ENCODE data around the gene TMEM138. TPM values are rescaled to one million over a fixed set of nuclear protein-coding genes. Genes with fewer than 3 reads are reported as not detected.

TMEM138 gene
- polyA plus RNA-seq (2011; rRNA removed) (55.6 and 73.9 TPM in 2 replicates), polyA minus RNA-seq (2011; rRNA and poly(A)+ RNA removed) (21.2 and 26.3 TPM in 2 replicates)

DNA sequence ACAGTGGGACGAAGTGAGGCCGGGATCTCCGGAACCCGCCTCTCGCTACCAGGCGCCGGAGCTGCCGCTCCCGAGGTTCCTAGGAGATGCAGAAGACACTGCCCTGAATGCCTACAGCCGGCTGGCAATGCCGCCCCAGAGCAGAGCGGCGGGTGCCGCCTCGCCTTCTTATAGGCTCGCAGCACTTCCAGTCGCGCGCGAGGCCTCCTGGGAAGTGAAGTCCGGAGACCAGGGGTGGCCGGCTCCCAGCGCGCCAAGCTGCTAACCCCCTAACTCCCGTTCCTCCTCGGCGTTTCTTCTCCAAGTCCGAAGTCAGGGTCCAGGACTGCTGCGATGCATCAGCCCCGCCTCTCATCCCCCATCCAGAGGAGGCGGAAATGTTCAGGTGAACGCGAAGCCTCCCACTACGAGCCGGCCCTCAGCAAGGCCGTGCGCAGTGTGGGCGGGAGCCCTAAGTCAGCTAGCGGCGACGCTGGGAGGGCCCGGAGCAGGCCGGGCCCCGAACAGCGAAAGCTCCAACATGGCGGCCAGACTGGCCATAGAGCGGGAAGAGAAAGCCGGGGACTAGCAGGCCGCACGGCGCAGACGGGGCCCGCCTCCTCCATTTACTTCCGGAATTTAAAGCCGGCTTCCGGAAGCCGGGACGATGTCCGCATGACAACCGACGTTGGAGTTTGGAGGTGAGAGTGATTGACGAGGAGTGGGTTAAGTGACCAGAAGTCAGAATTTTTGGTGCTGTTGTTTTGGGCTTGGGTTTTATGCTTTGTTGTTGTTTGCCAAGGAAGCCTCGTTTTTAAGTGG lies at the start of gene TMEM138, which contains the start of gene CYB561A3:
Gene TMEM138, plus strand, starts transcription at position 634 of the 801 bp plus-strand sequence. CDS start 2,017 bp downstream, outside the sequence.
Gene CYB561A3, minus strand, starts transcription at position 142 of the 801 bp plus-strand sequence. CDS start 5,169 bp downstream, outside the sequence.
- H3K36me3 ChIP-seq (ENCODE audit: control insufficient read depth, insufficient read depth, low read length), result peaks cover 5% of the 10 kb centered on the region; the same call in 1 of the 2 replicates
- DNase-seq (ENCODE audit: low read depth), result peak; percentile 73
- peak within 1 kb of the TSS; percentile 77 for H3K4me3 ChIP-seq (ENCODE audit: low read depth, low read length)
- TF ChIP-seq, protein P1, sequence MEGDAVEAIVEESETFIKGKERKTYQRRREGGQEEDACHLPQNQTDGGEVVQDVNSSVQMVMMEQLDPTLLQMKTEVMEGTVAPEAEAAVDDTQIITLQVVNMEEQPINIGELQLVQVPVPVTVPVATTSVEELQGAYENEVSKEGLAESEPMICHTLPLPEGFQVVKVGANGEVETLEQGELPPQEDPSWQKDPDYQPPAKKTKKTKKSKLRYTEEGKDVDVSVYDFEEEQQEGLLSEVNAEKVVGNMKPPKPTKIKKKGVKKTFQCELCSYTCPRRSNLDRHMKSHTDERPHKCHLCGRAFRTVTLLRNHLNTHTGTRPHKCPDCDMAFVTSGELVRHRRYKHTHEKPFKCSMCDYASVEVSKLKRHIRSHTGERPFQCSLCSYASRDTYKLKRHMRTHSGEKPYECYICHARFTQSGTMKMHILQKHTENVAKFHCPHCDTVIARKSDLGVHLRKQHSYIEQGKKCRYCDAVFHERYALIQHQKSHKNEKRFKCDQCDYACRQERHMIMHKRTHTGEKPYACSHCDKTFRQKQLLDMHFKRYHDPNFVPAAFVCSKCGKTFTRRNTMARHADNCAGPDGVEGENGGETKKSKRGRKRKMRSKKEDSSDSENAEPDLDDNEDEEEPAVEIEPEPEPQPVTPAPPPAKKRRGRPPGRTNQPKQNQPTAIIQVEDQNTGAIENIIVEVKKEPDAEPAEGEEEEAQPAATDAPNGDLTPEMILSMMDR (IDR thresholded peaks at IDR 0.05; ENCODE audit: insufficient read depth, low read depth, low read length), result no peak
- CTCF ChIA-PET, result interaction anchor here (1.1 to 7.6 kb wide), 4 partner anchors 12 to 30 kb away, joined by 3 to 60 read pairs (median 31); partner anchors contain the start of genes DDB1, TKFC and TMEM216
- POLR2A ChIA-PET, result interaction anchor here (0.6 to 1.3 kb wide), 3 partner anchors 17 to 356 kb away, joined by 3 to 10 read pairs (median 5); no protein-coding TSS in a partner anchor
- no peaks in the 10 kb centered on the region for H3K27me3 ChIP-seq (ENCODE audit: control insufficient read depth, insufficient read depth, low read length)

DNA sequence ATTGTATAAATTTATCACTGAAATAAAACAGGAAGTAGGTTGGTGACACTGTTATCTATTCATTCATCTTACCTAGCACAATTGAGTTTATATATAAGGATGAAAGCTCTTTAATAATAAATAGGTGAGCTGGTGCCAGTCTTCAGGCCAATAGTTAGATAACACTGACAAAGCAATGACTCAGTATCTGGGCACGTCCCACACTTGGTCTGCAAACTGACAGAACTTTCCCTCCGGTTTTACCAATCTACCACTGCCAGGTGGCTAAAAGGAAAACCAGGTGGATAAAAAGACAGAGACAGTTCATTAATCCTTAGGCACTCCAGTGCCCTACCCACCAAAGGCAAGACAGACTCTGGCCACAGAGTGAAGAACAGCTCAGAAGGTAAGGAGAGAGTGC lies 46.9 kb upstream of the TMEM138 start:
- Histone ChIP-seq H3K4me3 (ENCODE audit: low read depth, low read length) (no peak overlapping the region), H3K36me3 (ENCODE audit: control insufficient read depth, insufficient read depth, low read length) (peaks cover 32% of the 10 kb centered on the region), H3K27me3 (ENCODE audit: control insufficient read depth, insufficient read depth, low read length) (no peaks in the 10 kb centered on the region)
- DNase-seq (ENCODE audit: low read depth), result no peak
- ChIA-PET CTCF (interaction anchor here (1.0 to 1.1 kb wide), 2 partner anchors 9 to 10 kb away, joined by 3 read pairs; no protein-coding TSS in a partner anchor), POLR2A (no interaction called here)
- TF ChIP-seq, protein P1 (IDR thresholded peaks at IDR 0.05; ENCODE audit: insufficient read depth, low read depth, low read length), result no peak

DNA sequence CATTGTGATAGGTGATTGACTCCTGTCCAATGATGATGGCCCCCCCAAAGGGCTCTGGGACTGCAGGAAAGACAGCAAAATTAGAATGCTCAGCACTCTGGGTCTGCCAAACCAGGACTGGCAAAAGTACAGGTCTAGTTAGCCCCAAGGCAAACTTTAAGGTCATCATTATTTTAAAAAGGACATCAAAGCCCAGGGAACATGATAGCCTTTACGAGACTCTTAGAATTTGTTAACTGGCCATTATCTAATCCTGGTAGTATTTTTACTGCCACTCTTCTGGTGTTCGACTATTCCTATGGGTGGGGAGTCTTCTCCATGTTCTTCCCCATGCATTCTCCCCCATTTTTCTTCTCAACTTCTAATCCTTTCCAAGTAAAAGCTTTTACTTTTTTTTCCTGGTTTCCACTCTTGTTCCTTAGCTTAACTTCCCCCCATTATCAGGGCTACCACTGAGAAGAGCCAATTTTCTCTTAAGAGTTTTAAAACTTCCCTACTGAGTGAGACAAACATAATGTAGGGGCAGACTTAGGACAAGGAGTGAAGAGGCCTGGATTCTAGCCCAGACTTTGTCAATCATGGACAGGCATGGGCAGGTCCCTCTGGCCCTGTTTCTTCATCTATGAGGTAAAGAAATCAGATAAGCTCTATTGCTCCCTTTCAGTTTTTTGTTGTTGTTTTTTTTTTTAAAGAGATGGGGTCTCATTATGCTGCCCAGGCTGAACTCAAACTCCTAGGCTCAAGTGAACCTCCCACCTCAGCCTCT lies 36.3 kb upstream of the TMEM138 start:
- TF ChIP-seq, protein P1 (IDR thresholded peaks at IDR 0.05; ENCODE audit: insufficient read depth, low read depth, low read length), result no peak
- CTCF ChIA-PET, result interaction anchor here (1.1 to 2.0 kb wide), 3 partner anchors 10 to 60 kb away, joined by 3 to 5 read pairs (median 5); no protein-coding TSS in a partner anchor
- H3K4me3 ChIP-seq (ENCODE audit: low read depth, low read length), result no peak overlapping the region
- peaks cover 30% of the 10 kb centered on the region for H3K36me3 ChIP-seq (ENCODE audit: control insufficient read depth, insufficient read depth, low read length)
- no peak for DNase-seq (ENCODE audit: low read depth)
- H3K27me3 ChIP-seq (ENCODE audit: control insufficient read depth, insufficient read depth, low read length), result no peaks in the 10 kb centered on the region
- POLR2A ChIA-PET, result interaction anchor here (0.6 kb wide), 1 partner anchor 67 kb away, joined by 4 read pairs; no protein-coding TSS in a partner anchor

DNA sequence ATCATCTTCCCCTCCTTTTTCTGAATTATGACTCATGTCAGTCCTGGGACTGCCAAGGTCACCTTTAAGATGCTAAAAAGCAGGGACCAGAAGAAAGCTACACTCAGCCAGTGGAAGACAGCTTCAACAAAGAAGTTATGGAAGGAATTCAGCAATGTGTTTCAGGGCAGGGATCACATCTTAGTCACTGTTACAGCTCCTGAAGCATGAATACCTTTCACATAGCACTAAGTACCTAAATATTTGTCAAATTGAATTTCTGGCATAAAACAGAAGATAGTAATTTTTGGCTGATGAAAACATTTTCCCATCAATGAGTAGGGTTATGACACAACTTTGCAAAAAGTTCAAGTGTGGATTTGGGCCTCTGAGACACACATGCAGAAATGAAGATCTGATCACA lies 34.5 kb upstream of the TMEM138 start:
- Histone ChIP-seq H3K27me3 (ENCODE audit: control insufficient read depth, insufficient read depth, low read length) (no peaks in the 10 kb centered on the region), H3K36me3 (ENCODE audit: control insufficient read depth, insufficient read depth, low read length) (peaks cover 21% of the 10 kb centered on the region), H3K4me3 (ENCODE audit: low read depth, low read length) (no peak overlapping the region)
- ChIA-PET POLR2A (no interaction called here), CTCF (interaction anchor here (0.9 to 2.2 kb wide), 6 partner anchors 8 to 73 kb away, joined by 3 to 14 read pairs (median 6); partner anchors contain the start of gene TMEM216)
- DNase-seq (ENCODE audit: low read depth), result peak; percentile 36
- TF ChIP-seq, protein P1 (IDR thresholded peaks at IDR 0.05; ENCODE audit: insufficient read depth, low read depth, low read length), result no peak
